SK-N-DZ (cell line): ENCODE data around the gene PHLPP1.
"Not testable (repeated sequence)": the region's sequence is repeated elsewhere in the genome, so short reads cannot be mapped to it uniquely, and the experiment has no call there.

Experiments used
- DNase-seq: peaks from one replicate; pipeline ENCODE4 v3.0.0-alpha.2; 2015; ENCODE audit warnings: low spot score

The PHLPP1 gene

DNA sequence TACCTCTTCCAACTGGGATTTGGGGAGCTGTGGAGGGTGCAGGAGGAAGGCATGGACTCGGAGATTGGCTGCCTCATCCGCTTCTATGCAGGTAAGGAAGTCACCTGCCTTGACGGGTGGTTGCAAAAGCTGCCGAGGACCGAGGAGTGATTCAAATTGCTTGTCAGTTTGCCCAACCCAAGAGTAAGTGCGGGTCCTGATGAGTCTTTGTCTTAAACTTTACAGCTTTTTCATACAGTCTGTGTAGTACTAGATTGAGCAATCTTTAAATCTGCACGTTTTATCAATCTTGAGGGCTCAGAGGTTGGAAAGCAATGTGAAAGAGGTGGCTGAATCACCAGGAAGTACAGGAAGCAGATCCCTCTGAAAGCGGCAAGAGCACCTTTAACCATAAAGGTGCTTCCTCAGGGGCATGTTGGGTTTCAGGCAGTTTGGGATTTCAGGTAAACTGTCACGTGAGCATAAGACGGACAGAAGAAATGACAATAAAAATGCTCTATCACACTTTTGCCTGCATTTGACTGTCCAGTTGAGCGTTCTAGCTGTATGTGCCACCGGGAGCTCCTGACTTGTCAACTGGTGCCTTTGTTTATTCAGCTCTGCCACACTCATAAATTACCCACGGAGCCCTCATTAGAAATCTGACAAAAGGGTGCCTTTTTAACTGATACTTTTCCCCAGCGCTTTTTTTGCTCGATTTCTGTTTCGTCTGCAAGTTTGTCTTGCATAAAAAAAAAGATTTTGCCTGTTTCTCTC, 2.0 kb downstream of the PHLPP1 start:
- no peak for DNase-seq

DNA sequence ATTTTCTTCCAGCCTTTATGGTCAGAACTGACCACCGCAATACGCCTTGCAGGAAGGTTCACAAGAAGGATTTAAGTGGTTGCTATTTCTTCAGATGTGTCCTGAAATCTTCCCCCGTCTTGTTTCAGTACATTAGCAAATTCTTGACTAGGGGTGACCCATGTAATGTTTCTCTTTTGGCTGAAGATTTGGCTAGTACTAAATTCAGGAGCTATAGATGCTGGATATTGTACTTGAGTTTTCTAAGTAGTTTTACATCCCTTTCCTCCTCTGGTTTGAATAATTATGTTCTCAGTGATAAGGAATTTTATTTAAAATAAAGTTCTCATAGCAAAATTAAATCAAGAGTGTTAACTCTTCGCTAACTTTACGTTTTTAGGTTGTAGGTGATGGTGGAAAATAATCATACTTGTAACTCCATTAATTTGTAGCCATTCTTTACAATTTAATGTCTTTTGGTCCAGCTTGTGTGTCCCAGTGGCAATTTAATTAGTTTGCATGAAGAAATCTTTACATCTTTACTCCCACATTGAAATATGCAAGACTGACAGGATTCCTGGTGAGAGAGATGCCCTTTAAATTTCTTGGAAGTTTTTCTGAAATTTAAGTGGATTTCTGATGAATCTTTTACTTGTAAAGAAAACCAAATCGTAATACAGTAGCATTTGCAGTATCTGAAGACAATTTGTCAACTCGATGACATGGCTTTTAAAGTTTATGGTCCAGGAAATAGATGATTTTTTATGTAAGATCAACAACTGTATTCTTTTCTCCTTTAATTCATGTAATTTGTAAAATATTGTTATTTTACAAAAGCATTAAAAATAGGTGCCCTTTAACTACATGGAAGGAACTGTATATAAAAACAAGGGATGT, 2.8 kb downstream of the PHLPP1 start:
- no peak for DNase-seq

DNA sequence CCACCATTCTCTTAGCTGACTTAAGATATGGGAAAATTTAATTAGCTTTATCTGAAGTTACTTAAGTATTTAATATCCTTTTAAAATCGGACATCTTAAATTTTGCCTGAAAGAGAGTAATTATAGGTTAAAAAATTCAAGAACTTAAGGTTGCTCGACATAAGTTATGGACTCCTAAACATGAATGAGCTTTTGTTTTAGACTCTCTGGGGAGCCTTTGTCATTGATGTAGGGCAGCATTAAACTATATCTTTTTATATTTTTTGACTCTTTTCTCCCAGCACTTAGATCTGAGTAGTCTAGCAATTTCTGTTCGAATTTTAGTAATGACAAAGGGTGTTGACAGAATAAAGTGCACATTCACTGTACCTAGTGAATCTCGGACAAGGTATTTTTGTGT, 4.7 kb downstream of the PHLPP1 start:
- no peak for DNase-seq

DNA sequence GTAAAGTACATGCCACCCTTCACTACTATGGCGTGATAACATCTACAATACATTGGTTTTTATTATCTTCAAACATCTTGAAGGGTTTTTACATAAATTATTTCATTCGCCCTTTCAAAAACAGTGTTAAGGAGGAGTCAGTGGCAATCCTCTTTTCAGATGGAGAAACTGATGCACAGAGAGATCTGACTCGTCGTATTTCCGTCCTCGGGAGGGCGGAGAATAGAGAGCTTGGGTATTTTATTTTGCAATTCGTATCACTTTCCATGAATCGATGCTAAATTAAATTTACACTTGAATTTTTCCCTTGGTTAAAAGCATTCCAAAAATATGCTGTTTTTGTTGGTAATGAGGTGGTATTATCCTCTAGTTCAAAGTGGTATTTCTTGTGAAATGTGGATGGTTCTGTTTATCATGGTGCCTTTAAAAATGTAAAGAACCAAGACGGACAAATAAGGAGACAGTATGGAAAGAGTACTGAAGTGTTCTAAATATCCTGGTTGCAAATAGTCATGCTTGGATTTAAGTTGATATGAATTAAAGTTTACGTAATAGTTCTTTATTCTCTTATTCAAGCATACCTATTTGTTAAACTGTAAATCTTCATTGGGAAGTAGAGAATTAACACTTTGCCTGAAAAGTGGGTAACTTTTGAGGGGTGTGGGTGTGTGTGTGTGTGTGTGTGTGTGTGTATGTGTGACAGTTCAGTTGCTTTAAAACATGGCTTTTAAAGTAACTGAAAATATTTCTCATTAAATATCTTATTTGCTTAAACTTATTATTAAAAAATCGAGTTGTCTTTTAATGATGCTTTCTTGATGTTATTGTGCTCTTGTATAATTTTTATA, 5.6 kb downstream of the PHLPP1 start:
- no peak for DNase-seq

DNA sequence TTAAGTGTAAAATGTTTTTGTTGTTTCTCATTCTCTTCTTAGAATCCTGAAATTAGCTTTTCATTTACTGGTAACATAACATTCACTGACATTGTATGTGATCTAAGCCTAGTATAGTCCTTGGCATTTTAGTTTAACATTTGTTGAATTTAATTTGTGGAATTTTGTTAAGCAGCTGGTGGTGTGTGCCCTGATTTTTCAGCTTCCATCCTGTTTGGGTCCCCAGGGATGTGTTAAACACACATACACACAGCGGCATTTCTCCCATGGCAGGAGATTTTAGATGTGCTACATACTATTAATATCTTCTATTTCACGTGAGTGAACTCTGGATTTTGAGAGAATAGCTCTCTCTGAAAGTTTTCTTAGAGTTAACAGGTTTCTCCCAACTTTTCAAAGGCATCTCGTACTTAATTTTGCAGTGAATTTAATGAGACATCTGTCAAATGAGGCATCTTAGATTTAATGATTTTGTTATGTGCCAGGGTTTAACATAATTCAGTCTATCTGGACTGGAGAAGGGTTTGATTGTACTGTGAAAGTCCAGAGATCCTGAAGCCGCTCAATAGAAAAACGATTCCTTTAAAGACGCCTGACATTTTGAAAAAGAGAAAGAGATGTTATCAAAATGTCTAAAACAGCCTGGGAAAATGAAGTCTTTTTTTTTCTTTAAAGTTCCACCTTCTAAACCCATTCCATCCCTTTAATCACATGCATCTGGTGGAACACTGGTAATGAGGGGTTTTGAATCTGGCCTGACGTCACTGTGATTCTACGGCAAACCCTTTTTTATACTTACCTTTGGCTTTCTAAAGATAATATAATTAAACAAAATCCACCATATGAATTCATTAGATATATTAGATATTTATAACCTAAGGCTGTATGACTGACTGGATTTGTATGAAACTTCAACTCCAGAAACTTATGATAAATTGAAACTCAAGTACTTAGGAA, 6.8 kb downstream of the PHLPP1 start:
- DNase-seq, result no peak

DNA sequence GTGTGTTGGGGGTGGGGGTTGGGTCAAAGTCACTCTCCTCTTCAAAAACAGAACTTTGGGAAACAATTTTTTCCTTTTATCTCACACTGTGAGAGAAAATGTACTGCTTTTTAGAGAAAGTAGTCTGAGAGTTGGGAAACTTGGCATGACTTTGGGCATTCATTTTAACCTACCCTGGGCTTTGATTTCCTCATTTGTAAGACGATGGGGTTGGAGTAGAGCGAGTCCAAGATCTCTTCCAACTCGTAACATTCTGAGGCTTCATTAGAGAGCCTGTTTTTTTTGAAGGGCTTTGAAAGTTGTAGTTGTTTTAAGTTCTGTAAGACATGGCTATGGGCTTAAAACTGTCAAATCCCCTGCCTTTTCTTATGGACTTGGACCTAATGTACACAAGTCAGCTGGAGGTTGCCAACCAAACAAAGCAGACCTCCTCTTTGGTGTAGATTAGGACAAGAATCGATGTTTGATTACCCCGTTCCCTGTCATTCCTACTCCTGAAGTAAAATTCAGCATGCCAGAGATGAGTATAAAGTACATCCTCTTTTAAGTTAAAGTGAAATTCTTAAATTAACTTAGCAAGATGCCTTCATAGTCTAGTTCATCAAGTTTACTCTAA, 8.4 kb downstream of the PHLPP1 start:
- no peak for DNase-seq

DNA sequence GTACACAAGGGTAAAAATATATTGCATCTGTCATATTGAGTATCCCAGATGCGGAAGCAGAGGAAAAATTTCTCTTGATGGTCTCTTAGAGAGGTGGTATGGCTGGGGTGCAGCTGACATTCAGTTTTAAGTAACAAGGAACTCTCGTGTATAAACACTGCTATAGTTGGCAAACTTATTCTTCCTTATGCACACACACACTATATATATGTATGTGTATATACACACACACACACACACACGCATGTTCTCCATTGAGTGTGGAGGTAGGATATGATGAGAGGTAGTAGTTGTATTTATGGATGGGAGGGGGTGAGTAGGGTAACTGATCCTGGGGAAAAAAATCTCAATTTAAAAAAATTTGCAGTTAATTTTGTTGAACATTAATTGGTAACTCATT, 10.6 kb downstream of the PHLPP1 start:
- DNase-seq, result no peak

DNA sequence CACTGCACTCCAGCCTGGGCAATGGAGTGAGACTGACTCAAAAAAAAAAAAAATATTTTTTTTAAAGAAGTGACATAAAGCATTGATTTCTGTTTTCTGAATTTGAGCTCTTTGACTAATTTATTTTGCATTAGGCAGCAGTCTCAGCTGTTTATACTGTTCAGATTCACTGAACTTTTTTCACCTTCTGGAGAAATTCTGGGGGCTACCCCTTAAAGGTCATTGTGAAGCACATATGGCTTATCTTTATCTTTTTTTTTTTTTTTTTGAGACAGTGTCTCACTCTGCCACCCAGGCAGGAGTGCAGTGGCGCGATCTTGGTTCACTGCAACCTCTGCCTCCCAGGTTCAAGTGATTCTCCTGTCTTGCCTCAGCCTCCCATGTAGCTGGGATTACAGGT, 12.9 kb downstream of the PHLPP1 start:
- no peak for DNase-seq

DNA sequence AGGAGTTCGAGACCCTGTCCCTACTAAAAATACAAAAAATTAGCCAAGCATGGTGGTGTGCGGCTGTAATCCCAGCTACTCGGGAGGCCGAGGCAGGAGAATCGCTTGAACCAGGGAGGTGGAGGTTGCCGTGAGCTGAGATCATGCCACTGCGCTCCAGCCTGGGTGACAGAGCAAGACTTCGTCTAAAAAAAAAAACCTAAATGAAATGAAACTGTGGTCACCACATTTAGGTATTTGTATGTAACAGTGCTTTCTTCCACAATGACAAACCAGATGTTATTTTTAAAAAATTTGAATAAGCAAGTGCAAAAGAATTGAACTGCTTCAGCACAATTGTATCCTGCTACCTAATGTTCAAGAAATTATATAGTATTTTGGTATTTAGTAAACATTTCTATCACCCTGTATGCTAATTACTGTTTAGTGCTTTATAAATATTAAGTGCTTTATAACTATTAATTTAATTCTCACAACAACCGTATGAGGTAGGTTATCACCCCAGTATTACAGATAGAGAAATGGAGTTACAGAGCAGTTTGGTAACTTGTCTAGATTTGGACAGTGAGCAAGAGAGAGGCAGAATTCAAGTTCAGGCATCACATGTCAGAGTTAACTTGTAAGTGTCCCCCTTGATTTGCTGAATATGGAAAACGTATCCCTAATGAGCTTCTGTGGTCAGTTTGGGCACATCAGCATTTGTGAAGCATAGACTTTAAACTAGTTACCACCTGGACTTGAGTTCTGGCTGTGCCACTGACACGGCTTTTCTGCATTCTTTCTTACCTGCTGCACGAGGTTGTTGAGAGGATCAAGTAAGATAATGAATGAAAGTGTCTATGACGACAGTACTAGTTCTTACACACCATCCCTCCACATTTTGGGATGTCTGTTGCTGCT, 14.4 kb downstream of the PHLPP1 start:
- DNase-seq, result no peak

DNA sequence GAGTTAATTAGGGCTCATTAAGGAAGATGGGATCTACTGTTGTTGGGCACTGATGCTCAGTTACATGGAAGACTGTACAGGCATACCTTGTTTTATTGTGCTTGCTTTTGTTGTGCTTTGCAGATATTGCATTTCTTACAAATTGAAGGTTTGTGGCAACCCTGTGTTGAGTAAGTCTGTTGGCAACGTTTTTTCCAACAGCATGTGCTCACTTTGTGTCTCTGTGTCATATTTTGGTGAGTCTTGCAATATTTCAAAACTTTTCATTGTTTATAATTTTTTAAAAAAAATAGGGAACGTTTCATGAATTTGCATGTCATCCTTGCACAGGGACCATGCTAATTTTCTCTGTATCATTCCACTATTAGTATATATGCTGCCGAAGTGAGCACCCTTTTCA, 15.6 kb downstream of the PHLPP1 start:
- DNase-seq, result no peak

DNA sequence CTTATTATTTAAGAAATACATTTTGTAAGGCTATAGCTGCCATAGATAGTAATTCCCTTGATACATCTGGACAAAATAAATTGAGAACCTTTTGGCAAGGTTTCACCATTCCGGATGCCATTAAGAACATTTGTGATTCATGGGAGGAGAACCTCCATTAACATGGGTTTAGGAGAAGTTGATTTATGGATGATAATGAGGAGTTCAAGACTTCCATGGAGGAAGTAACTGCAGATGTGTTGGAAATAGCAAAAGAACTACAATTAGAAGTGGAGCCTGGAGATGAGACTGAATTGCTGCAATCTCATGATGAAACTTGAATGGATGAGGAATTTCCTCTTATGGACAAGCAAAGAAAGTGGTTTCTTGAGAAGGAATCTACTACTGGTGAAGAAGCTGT, 17.3 kb downstream of the PHLPP1 start:
- no peak for DNase-seq

DNA sequence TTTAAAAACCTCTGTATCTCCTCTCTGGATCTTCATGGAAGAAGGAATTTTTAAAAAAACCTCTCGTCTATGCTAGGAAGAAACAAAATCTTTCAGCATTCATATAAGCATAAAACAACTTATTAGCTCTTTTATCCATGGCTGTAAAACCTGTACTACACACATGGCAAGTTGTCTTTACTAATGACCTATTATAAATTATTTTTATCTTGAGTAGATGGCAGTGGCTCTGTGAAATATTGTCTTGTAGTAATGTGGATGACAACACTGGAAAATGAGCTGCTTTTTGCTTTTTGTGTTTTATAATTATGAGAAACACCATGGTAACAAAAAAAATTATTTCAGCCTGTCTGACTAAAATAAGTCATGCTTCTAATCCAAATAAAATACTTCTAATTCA, 18.9 kb downstream of the PHLPP1 start:
- no peak for DNase-seq

DNA sequence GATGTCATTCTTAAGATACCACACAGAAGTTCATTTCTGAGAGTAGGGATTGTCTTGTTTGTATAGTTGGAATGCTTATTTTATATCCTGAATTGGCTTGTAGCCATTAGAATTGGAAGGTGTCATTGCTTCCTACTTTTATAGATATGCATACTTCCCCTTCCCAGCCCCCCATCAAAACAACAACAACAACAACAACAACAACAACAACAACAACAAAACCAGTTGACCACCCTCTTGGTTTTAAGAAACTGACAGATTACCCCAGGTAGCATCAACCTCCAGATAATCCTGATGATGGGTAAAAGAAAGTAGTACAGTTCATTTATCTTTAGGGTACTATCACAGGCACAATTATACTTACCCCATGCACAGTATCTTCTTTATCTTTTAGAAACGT, 20.0 kb downstream of the PHLPP1 start:
- DNase-seq, result no peak

DNA sequence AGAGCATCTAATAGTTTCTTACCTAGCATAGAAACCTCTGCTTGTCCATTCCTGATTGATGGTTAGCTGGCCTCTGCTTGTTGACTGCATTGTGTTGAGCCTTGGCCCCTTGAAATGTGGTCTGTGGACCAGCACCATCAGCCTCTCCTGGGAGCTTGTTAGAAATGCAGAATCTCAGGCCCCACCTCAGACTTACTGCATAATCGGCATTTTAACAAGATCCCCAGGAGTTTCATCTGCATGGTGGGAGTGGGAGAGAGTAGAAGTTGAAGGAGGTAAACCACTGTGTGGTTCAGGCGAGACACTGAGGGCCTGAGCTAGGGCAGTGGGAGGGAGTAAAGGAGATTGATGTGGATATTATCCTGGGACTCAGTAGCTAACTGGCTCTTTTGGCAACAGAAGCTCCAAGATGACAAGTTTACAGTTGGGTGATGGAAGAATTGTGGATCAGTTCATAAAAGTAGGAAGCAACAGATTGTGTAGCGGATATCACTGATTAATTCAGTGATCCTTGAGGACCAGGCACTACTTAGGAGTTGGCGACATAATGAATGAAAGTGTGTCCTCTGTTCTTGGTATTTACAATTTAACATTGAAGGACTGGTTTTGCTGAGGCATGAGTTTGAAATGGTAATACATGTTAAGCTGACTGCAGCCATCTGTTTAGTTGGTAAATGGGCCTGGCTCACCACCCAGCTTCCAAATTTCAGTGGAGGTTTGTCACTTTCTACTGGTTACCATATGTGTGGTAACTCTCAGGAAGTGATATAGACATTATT, 20.9 kb downstream of the PHLPP1 start:
- no peak for DNase-seq

DNA sequence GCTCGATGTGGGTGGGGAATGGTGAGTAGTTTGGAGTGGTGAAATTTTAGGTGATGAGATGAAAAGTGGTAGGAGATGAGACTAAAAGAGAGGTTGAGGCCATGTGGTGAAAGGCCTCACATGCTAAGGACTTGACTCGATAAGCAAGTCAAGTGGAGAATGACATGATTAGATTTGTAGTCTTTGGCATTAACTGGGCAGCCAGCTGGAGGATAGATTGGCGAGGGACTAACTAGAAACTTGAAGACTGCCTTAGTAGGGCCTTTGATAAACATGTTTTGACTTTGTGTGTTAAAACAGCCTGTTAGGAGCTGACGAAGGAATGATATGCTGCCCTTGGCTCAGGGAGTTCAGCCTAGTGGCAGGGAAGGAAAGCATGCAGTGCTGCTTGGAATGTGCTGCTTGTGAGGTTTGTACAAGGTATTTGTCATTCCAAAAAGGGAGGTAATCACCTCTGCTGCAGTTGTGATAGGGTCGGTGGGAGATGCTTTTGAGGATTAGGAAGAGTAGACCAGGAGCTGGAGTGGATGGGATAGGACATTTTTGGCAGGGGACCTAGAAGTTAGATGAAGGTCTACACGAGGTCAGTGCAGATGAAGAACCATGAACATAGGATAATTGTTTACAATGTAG, 22.0 kb downstream of the PHLPP1 start:
- DNase-seq, result no peak

DNA sequence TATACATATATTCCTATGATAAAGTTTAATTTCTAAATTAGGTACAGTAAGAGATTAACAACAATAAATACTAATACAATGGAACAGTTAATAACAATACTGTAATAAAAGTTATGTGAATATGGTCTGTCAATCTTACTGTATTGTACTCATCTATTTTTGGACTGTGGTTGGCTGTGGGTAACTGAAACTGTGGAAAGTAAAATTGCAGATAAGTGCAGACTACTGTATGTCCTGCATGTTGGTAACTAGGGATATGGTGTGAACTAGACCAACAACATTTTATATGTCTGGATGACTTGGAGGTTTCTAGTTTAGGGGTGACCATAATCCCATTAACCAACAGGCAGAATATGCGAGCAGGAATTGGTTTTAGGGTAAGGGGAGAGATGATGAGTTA, 23.3 kb downstream of the PHLPP1 start:
- no peak for DNase-seq

DNA sequence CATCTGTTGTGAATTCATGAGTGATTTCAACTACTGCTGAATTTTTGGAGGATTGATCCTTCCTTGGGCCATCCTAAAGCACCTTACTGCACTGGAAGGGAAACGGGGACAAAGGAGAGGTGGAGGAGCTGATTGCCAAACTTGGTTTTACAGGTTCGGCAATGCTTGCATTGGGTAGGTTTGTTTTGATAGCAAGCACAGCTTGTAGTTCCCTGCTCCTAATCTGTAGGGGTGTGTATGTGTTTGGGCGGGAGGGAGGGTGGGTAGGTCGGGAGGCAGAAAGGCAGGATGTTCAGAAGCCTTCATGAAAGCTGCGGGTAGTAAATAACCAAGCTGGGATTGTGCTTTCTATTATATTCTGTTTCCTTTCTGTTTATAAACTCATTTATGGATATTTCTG, 24.6 kb downstream of the PHLPP1 start:
- no peak for DNase-seq

DNA sequence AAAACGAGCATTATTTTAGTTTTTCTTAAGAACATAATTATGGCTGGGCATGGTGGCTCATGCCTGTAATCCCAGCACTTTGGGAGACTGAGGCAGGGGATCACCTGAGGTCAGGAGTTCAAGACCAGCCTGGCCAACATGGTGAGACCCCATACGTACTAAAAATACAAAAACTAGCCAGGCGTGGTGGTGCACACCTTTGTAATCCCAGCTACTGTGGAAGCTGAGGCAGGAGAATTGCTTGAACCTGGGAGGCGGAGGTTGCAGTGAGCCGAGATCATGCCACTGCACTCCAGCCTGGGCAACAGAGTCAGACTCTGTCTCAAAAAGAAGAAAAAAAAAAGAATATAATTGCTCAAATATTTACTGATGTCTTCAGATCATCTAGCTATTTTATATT, 25.3 kb downstream of the PHLPP1 start:
- DNase-seq, result not testable (repeated sequence)
